ENCODE data around the gene GUCY1A2.

The GUCY1A2 gene

GRCh38 chr11:106748059-106748458 is 270.2 kb downstream of the GUCY1A2 start:
- no peak for TF ChIP-seq CTCF (IDR thresholded peaks at IDR 0.05; ENCODE audit: low read depth, low read length)
- H3K4me3 ChIP-seq (ENCODE audit: low read depth, low read length): no peak overlapping the region

DNA sequence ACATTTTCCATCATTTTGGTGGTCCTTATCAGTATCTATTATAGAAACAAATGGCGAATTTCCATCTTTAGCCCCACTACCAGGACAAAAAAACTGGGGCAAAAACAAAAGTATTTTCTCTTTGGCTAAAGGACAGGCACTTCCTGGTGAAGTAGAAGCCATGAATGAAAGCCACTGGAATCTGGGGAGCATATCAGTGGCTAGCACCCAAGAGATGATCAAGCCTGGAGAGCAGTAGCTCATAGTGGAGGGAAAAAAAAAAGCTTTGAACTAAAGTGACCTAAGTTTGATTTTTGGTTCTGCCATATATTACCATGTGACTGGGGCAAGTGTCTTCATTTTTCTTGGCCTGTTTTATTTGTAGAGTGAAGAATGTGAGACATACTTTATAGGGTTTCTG is 272.3 kb downstream of the GUCY1A2 start:
- no peak for TF ChIP-seq CTCF (IDR thresholded peaks at IDR 0.05; ENCODE audit: low read depth, low read length)
- no peak overlapping the region for H3K4me3 ChIP-seq (ENCODE audit: low read depth, low read length)

DNA sequence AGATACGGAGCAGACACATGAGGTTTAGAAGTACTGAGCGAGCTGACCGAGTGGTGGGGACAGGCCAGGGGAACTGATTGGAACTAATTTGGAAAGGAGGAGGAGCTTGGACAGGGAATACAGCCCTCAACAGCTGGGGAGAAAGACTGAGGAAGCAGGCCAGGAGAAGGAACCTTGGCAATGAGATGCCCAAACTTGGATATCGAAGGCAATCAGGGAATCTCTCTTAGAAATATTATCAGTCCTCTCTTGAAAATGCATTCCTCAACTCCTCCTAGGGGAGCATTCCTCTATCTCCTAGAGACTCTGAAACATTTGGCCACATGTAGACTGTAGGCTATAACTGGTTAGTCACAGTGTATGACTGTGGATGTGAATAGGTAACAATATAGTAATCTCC is 284.6 kb downstream of the GUCY1A2 start:
- H3K4me3 ChIP-seq (ENCODE audit: low read depth, low read length): no peak overlapping the region
- TF ChIP-seq CTCF (IDR thresholded peaks at IDR 0.05; ENCODE audit: low read depth, low read length): no peak

DNA sequence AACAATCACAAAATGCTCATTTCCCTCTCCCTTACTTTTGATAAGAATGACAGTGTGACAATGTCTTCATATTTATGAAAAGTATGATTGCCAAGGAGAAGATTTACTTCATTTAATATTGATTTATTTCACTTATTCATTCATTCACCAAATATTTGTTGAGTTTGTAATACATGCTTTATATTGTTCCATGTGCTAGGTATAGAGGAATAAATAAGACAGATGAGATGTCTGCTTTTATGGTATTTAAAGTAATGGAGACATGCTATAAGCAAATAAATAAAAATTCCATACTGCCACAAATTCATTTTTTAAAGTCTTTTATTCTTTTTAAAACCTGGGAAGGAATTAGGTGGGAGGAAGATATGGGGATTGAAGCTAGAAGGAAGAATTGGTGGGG is 289.4 kb downstream of the GUCY1A2 start:
- no peak for TF ChIP-seq CTCF (IDR thresholded peaks at IDR 0.05; ENCODE audit: low read depth, low read length)
- H3K4me3 ChIP-seq (ENCODE audit: low read depth, low read length): no peak overlapping the region

- no peak for TF ChIP-seq CTCF (IDR thresholded peaks at IDR 0.05; ENCODE audit: low read depth, low read length)
- no peak overlapping the region for H3K4me3 ChIP-seq (ENCODE audit: low read depth, low read length)
Observed at GRCh38 chr11:106728379-106728778, 289.9 kb downstream of the GUCY1A2 start.

GRCh38 chr11:106727256-106727655 is 291.0 kb downstream of the GUCY1A2 start:
- no peak overlapping the region for H3K4me3 ChIP-seq (ENCODE audit: low read depth, low read length)
- TF ChIP-seq CTCF (IDR thresholded peaks at IDR 0.05; ENCODE audit: low read depth, low read length): no peak

DNA sequence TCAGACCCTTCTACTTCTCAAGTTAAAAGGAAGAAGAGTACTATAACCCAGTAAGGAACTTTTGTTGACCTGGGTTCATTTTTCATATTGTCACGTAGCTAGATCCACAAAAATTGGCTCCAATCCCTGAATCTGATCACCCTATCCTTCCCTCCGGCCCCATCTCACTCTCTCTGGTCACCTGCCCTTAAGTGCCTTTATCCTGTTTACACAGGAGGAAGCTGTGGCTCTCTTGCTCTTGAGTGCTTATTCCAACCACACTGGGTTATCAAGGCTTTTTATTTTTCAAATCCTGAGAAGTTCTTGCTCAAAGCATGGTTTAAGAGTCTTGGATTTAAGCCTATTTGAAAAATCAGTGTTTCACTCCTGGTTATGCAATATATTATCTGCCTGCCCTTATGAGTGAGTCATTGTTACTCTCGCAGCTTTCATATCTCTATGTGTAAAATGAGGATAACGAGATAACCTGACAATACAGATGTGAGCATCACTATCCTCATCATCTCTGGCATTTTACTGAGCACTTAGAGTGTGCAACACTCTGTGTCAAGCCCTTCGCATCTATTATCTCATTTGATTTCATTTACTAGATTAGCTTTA is 293.9 kb downstream of the GUCY1A2 start:
- no peak for TF ChIP-seq CTCF (IDR thresholded peaks at IDR 0.05; ENCODE audit: low read depth, low read length)
- H3K4me3 ChIP-seq (ENCODE audit: low read depth, low read length): no peak overlapping the region

Data from WI38 (cell line).